Lower lobe of right lung (tissue), 2 donors: ENCODE results near the gene DNAJC1. TPM values are rescaled to one million over a fixed set of nuclear protein-coding genes. Genes with fewer than 3 reads are reported as not detected.

Experiments used
- ATAC-seq, 2 donors: fragments of 200-7000 bp; cut with Tn5 transposase; one replicate each; pipeline ENCODE4 v1.9.1; 2020 to 2022; ENCODE audit warnings: mild to moderate bottlenecking in 2 of 2, moderate library complexity in 2 of 2
- DNase-seq: peaks from one replicate; pipeline ENCODE4 v3.0.0-alpha.2; 2020
- H3K27ac ChIP-seq: fragments of 200-600 bp; one replicate; pipeline ENCODE4 v1.8.0; 2022
- H3K27me3 ChIP-seq: fragments of 200-600 bp; one replicate; pipeline ENCODE4 v1.8.0; 2022; ENCODE audit warnings: low read depth
- H3K36me3 ChIP-seq: fragments of 200-600 bp; one replicate; pipeline ENCODE4 v1.8.0; 2022; ENCODE audit warnings: mild to moderate bottlenecking
- H3K4me1 ChIP-seq: fragments of 200-600 bp; one replicate; pipeline ENCODE4 v1.8.0; 2022
- H3K4me3 ChIP-seq: fragments of 200-600 bp; one replicate; pipeline ENCODE4 v1.8.0; 2022; ENCODE audit warnings: mild to moderate bottlenecking
- H3K9me3 ChIP-seq: fragments of 200-600 bp; one replicate; pipeline ENCODE4 v1.8.0; 2022
- intact Hi-C: fragments of 100-400 bp; cut with DNase I; formaldehyde crosslinking; loops from one replicate; pipeline ENCODE4 v1.11.0; 2022
- total RNA-seq: library from RNA; stranded (reverse); fragmentation: NEBNext Ultra II Directional; extraction: Animal tissue kit (Norgen Biotek cat#: 25700); gene quantifications from one replicate; pipeline ENCODE4 v1.2.1, GENCODE V29; 2021
- TF ChIP-seq, protein P1 (sequence below): fragments of 200-600 bp; IDR thresholded peaks from one replicate; pipeline ENCODE4 v1.8.0; 2022; ENCODE audit warnings: antibody characterized with exemption, mild to moderate bottlenecking
- donor health status: DM: no; HTN: yes; CAD: no; lungs with severe emphysema.

Gene DNAJC1
- total RNA-seq, 1 donor from 2014 or later = 32.5 TPM

DNA sequence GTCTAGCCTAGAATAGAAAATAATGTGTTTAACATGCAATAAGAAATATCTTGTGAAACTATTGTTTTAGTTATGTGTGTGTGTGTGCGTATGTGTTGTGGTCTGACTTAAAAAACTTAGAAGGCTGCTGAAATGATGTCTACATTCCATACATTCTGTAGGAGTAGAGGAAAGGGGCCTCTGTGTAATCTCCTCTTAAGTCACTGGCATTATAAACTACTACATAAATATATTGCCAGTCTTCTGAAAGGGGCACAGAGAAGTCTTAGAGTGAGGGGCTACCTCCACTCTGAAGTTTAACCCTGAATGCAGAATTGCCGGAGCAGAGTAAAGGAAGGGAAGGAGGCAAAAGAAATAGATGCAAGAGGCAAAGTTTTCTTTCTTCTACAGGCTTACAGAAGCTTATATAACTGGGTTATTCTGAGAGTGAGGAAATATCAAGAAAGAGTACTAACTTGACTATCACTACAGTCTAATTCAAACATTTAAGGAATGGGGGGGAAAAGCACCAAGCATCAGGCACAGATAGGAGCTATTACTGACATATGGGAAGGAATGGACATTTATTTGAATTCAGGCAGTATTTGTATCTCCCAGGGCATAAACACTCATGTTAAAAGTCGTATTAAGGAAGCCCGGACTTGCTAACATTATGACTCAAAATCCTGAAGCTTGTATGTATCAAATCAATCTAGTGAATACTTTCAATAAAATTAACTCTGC, 75.7 kb downstream of the DNAJC1 start:
- Histone ChIP-seq H3K4me3 (no peak overlapping the region), H3K27ac (no peak overlapping the region), H3K27me3 (no peaks in the 10 kb centered on the region), H3K36me3 (no peaks in the 10 kb centered on the region), H3K9me3 (no peaks in the 10 kb centered on the region), H3K4me1 (peaks cover 5% of the 10 kb centered on the region)
- TF ChIP-seq, protein P1, sequence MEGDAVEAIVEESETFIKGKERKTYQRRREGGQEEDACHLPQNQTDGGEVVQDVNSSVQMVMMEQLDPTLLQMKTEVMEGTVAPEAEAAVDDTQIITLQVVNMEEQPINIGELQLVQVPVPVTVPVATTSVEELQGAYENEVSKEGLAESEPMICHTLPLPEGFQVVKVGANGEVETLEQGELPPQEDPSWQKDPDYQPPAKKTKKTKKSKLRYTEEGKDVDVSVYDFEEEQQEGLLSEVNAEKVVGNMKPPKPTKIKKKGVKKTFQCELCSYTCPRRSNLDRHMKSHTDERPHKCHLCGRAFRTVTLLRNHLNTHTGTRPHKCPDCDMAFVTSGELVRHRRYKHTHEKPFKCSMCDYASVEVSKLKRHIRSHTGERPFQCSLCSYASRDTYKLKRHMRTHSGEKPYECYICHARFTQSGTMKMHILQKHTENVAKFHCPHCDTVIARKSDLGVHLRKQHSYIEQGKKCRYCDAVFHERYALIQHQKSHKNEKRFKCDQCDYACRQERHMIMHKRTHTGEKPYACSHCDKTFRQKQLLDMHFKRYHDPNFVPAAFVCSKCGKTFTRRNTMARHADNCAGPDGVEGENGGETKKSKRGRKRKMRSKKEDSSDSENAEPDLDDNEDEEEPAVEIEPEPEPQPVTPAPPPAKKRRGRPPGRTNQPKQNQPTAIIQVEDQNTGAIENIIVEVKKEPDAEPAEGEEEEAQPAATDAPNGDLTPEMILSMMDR = no peak
- DNase-seq (no peak), ATAC-seq (no peak)
- intact Hi-C loops = no loop called here

DNA sequence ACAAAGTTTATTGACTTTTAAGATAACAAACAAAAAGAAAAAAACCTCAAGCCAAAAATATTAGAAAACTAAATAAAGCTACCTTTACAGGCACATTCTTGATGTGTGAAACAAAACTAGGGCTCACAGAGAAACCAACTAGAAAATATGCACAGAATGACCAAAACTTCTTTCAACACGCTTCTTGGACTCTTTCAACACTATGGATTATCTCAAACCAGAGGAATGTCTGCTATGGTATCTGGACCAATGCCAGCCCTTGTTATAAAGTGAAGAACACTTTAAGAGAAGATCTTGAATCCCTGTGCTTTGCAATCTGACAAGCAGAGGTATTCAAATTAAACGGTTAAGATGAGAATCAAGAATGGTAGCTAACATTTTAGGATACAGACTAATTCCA, 76.6 kb downstream of the DNAJC1 start:
- ATAC-seq (peak; percentile 63 to 86), DNase-seq (no peak)
- no peaks in the 10 kb centered on the region for H3K36me3 ChIP-seq
- intact Hi-C loops = no loop called here
- no peak overlapping the region for H3K27ac ChIP-seq
- H3K4me3 ChIP-seq = no peak overlapping the region
- H3K27me3 ChIP-seq = no peaks in the 10 kb centered on the region
- peaks cover 5% of the 10 kb centered on the region for H3K4me1 ChIP-seq
- no peaks in the 10 kb centered on the region for H3K9me3 ChIP-seq
- TF ChIP-seq, protein P1 = no peak

DNA sequence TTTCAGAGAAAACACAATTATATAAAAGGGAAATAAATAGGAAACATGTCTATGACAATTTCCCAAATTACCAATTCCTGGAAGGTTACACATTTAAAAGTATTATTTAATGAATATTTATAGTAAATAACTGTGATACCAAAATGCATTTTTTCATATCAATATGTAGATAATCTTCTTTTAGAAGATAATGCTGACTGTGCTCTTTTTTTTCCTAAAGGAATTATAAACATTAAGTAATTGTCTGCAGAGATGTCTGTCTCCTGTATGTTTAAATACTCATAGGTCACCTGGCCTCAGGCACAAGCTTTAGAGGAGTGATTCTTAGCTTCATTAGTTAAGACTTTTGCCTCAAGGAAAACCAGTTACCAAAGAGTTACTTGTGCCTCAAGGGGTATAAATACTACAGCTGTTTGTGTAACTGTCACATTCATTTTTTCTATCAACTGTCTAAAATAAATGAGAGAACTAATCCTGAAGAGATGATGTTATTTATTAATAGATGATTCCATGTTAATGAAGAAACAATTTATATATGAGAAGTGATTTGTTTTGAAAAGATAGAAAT, 77.1 kb downstream of the DNAJC1 start:
- Histone ChIP-seq H3K27ac (no peak overlapping the region), H3K4me3 (no peak overlapping the region), H3K27me3 (no peaks in the 10 kb centered on the region), H3K4me1 (peaks cover 5% of the 10 kb centered on the region), H3K9me3 (no peaks in the 10 kb centered on the region), H3K36me3 (no peaks in the 10 kb centered on the region)
- intact Hi-C loops = no loop called here
- no peak for DNase-seq
- TF ChIP-seq, protein P1 = no peak
- no peak for ATAC-seq

DNA sequence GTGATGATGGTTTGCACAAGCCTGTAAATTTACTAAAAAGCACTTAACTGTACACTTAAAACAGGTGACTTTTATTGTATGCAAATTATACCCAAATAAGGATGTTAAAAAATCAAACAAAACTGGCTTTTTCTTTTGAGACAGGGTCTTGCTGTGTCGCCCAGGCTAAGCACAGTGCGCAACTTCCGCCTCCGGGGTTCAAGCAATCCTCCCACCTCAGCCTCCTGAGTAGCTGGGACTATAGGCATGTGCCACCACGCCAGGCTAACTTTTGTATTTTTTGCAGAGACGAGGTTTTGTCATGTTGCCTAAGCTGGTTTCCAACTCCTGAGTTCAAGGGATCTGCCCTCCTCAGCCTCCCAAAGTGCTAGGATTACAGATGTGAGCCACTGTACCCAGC, 77.7 kb downstream of the DNAJC1 start:
- Histone ChIP-seq H3K9me3 (no peaks in the 10 kb centered on the region), H3K36me3 (no peaks in the 10 kb centered on the region), H3K27me3 (no peaks in the 10 kb centered on the region), H3K27ac (no peak overlapping the region), H3K4me1 (peaks cover 5% of the 10 kb centered on the region), H3K4me3 (no peak overlapping the region)
- intact Hi-C loops = no loop called here
- DNase-seq (no peak), ATAC-seq (no peak)
- TF ChIP-seq, protein P1 = no peak

DNA sequence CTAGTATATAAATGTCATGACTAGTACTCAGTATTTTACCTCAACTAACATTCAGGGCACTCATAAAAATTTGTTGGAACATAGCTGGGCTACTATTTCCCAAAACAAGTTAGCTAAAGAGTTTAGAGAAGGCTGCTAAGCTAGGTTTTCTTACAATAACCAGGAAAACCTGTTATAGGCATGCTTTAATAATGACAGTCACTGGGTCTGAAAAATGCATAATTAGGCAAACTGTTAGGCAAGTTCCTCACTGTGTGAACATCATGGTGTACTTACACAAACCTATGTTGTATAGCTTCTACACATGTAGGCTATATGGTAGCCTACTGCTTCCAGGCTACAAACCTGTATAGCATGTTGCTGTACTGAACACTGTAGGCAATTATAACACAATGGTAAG, 79.0 kb downstream of the DNAJC1 start:
- intact Hi-C loops = no loop called here
- TF ChIP-seq, protein P1 = no peak
- Histone ChIP-seq H3K9me3 (no peaks in the 10 kb centered on the region), H3K27ac (no peak overlapping the region), H3K27me3 (no peaks in the 10 kb centered on the region), H3K4me1 (peaks cover 5% of the 10 kb centered on the region), H3K4me3 (no peak overlapping the region), H3K36me3 (no peaks in the 10 kb centered on the region)
- no peak for DNase-seq
- ATAC-seq = no peak
